ENCODE results near the gene SPNS3.

Gene SPNS3

GRCh38 chr17:4427505-4427904, 6.2 kb upstream of the SPNS3 start:
- no peak for DNase-seq

- peak in 1 of 2 donors; percentile 52 for DNase-seq
These were observed 2.6 kb downstream of the SPNS3 start for GRCh38 chr17:4436381-4436780.

GRCh38 chr17:4436846-4437245, 3.1 kb downstream of the SPNS3 start:
- peak; percentile 5 to 70 for DNase-seq

- no peak for DNase-seq
These were observed 4.6 kb downstream of the SPNS3 start for GRCh38 chr17:4438162-4438944.

- no peak for DNase-seq
These were observed 6.3 kb downstream of the SPNS3 start for GRCh38 chr17:4440021-4440420.

GRCh38 chr17:4440690-4441686, 7.2 kb downstream of the SPNS3 start:
- DNase-seq = no peak

- DNase-seq = no peak
These were observed 8.8 kb downstream of the SPNS3 start for GRCh38 chr17:4442582-4442981.

- DNase-seq = no peak
These were observed 9.7 kb downstream of the SPNS3 start for GRCh38 chr17:4443476-4443875.

- peak; percentile 13 to 88 for DNase-seq
These were observed 11.2 kb downstream of the SPNS3 start for GRCh38 chr17:4444782-4445473.

- no peak for DNase-seq
These were observed 12.0 kb downstream of the SPNS3 start for GRCh38 chr17:4445731-4446130.

- no peak for DNase-seq
These were observed 12.8 kb downstream of the SPNS3 start for GRCh38 chr17:4446326-4447071.

GRCh38 chr17:4448197-4448980, 14.6 kb downstream of the SPNS3 start:
- no peak for DNase-seq

GRCh38 chr17:4449736-4450135, 16.0 kb downstream of the SPNS3 start:
- DNase-seq = no peak

GRCh38 chr17:4450710-4451316, 17.1 kb downstream of the SPNS3 start:
- DNase-seq = no peak

GRCh38 chr17:4453812-4454591, 20.3 kb downstream of the SPNS3 start:
- DNase-seq = no peak

GRCh38 chr17:4460661-4461060, 26.9 kb downstream of the SPNS3 start:
- DNase-seq = peak in 1 of 2 donors; percentile 9

GRCh38 chr17:4463818-4464476, 30.2 kb downstream of the SPNS3 start:
- DNase-seq = no peak

GRCh38 chr17:4465786-4466185, 32.0 kb downstream of the SPNS3 start:
- DNase-seq = no peak

GRCh38 chr17:4467287-4467686, 33.5 kb downstream of the SPNS3 start:
- no peak for DNase-seq

GRCh38 chr17:4469552-4469951, 35.8 kb downstream of the SPNS3 start:
- no peak for DNase-seq
